ENCODE results near the gene PHYHD1.

The PHYHD1 gene

GRCh38 chr9:128910906-128911305, 9.9 kb upstream of the PHYHD1 start:
- ATAC-seq (ENCODE audit: low read depth), result peak; percentile 0; the same call in 1 of the 3 replicates
- TF ChIP-seq CTCF (IDR thresholded peaks at IDR 0.05; ENCODE audit: poor library complexity, severe bottlenecking), result no peak
- Histone ChIP-seq H3K4me3 (ENCODE audit: severe bottlenecking) (no peak overlapping the region), H3K36me3 (ENCODE audit: low read depth) (peaks cover 93% of the 10 kb centered on the region), H3K27me3 (ENCODE audit: insufficient read depth, poor library complexity, severe bottlenecking) (no peaks in the 10 kb centered on the region), H3K27ac (ENCODE audit: poor library complexity, severe bottlenecking) (peak overlapping the region; percentile 100), H3K4me1 (ENCODE audit: insufficient read depth, poor library complexity, severe bottlenecking) (peaks cover 38% of the 10 kb centered on the region), H3K9me3 (ENCODE audit: severe bottlenecking) (no peaks in the 10 kb centered on the region)
- no peak for DNase-seq (ENCODE audit: low spot score)

- no peaks in the 10 kb centered on the region for H3K27me3 ChIP-seq (ENCODE audit: insufficient read depth, poor library complexity, severe bottlenecking)
- H3K4me1 ChIP-seq (ENCODE audit: insufficient read depth, poor library complexity, severe bottlenecking), result peaks cover 42% of the 10 kb centered on the region
- no peak for TF ChIP-seq CTCF (IDR thresholded peaks at IDR 0.05; ENCODE audit: poor library complexity, severe bottlenecking)
- H3K9me3 ChIP-seq (ENCODE audit: severe bottlenecking), result no peaks in the 10 kb centered on the region
- H3K27ac ChIP-seq (ENCODE audit: poor library complexity, severe bottlenecking), result peak overlapping the region; percentile 100
- no peak for DNase-seq (ENCODE audit: low spot score)
- ATAC-seq (ENCODE audit: low read depth), result peak; percentile 20
- no peak overlapping the region for H3K4me3 ChIP-seq (ENCODE audit: severe bottlenecking)
- H3K36me3 ChIP-seq (ENCODE audit: low read depth), result peaks cover 95% of the 10 kb centered on the region
Observed at GRCh38 chr9:128911529-128912035, 9.2 kb upstream of the PHYHD1 start.

- no peaks in the 10 kb centered on the region for H3K9me3 ChIP-seq (ENCODE audit: severe bottlenecking)
- peak overlapping the region; percentile 21 for H3K4me3 ChIP-seq (ENCODE audit: severe bottlenecking)
- TF ChIP-seq CTCF (IDR thresholded peaks at IDR 0.05; ENCODE audit: poor library complexity, severe bottlenecking), result no peak
- H3K27me3 ChIP-seq (ENCODE audit: insufficient read depth, poor library complexity, severe bottlenecking), result no peaks in the 10 kb centered on the region
- peaks cover 95% of the 10 kb centered on the region for H3K36me3 ChIP-seq (ENCODE audit: low read depth)
- peak overlapping the region; percentile 100 for H3K27ac ChIP-seq (ENCODE audit: poor library complexity, severe bottlenecking)
- ATAC-seq (ENCODE audit: low read depth), result peak; percentile 85
- DNase-seq (ENCODE audit: low spot score), result peak; percentile 92
- peaks cover 44% of the 10 kb centered on the region for H3K4me1 ChIP-seq (ENCODE audit: insufficient read depth, poor library complexity, severe bottlenecking)
Observed at GRCh38 chr9:128912270-128912853, 8.4 kb upstream of the PHYHD1 start.

GRCh38 chr9:128913048-128913900, 7.5 kb upstream of the PHYHD1 start:
- TF ChIP-seq CTCF (IDR thresholded peaks at IDR 0.05; ENCODE audit: poor library complexity, severe bottlenecking), result no peak
- ATAC-seq (ENCODE audit: low read depth) (no peak), DNase-seq (ENCODE audit: low spot score) (no peak)
- H3K4me1 ChIP-seq (ENCODE audit: insufficient read depth, poor library complexity, severe bottlenecking), result peaks cover 44% of the 10 kb centered on the region
- H3K36me3 ChIP-seq (ENCODE audit: low read depth), result peaks cover 92% of the 10 kb centered on the region
- peak overlapping the region; percentile 100 for H3K27ac ChIP-seq (ENCODE audit: poor library complexity, severe bottlenecking)
- H3K9me3 ChIP-seq (ENCODE audit: severe bottlenecking), result no peaks in the 10 kb centered on the region
- no peaks in the 10 kb centered on the region for H3K27me3 ChIP-seq (ENCODE audit: insufficient read depth, poor library complexity, severe bottlenecking)
- H3K4me3 ChIP-seq (ENCODE audit: severe bottlenecking), result peak overlapping the region; percentile 21

All from RWPE2 (cell line).